BLaER1 treated with 17β-estradiol and CSF1 and Interleukin-3, amounts not matched to agents 10 nM and 100 nM (cell line): ENCODE data around the gene RAB6B.

Experiments
- H3K27ac ChIP-seq, 11 experiments: shearing (Covaris generic); formaldehyde crosslinking; 2 replicates each; pipeline ENCODE4 v1.8.1; 2022
- H3K27me3 ChIP-seq, 11 experiments: shearing (Covaris generic); formaldehyde crosslinking; 2 replicates each; pipeline ENCODE4 v1.8.1; 2022
- H3K36me3 ChIP-seq, 11 experiments: shearing (Covaris generic); formaldehyde crosslinking; 2 replicates each; pipeline ENCODE4 v1.8.1; 2022
- H3K4me1 ChIP-seq, 10 experiments: shearing (Covaris generic); formaldehyde crosslinking; 2 replicates each; pipeline ENCODE4 v1.8.1; 2022
- H3K4me2 ChIP-seq, 11 experiments: shearing (Covaris generic); formaldehyde crosslinking; 2 replicates each; pipeline ENCODE4 v1.8.1; 2022
- H3K4me3 ChIP-seq, 10 experiments: shearing (Covaris generic); formaldehyde crosslinking; 2 replicates each; pipeline ENCODE4 v1.8.1; 2022
- H3K9ac ChIP-seq, 11 experiments: shearing (Covaris generic); formaldehyde crosslinking; 2 replicates each; pipeline ENCODE4 v1.8.1; 2022
- H3K9me3 ChIP-seq, 11 experiments: shearing (Covaris generic); formaldehyde crosslinking; replicated peaks in 1 of 11; 2 replicates each; pipeline ENCODE4 v1.8.1; 2022
- H4K20me1 ChIP-seq, 11 experiments: shearing (Covaris generic); formaldehyde crosslinking; 2 replicates each; pipeline ENCODE4 v1.8.1; 2022
- Cebpa-rat ChIP-seq, 11 experiments: shearing (Covaris generic); IDR thresholded peaks; 2 replicates each; pipeline ENCODE4 v1.8.1; 2022

The RAB6B gene

DNA sequence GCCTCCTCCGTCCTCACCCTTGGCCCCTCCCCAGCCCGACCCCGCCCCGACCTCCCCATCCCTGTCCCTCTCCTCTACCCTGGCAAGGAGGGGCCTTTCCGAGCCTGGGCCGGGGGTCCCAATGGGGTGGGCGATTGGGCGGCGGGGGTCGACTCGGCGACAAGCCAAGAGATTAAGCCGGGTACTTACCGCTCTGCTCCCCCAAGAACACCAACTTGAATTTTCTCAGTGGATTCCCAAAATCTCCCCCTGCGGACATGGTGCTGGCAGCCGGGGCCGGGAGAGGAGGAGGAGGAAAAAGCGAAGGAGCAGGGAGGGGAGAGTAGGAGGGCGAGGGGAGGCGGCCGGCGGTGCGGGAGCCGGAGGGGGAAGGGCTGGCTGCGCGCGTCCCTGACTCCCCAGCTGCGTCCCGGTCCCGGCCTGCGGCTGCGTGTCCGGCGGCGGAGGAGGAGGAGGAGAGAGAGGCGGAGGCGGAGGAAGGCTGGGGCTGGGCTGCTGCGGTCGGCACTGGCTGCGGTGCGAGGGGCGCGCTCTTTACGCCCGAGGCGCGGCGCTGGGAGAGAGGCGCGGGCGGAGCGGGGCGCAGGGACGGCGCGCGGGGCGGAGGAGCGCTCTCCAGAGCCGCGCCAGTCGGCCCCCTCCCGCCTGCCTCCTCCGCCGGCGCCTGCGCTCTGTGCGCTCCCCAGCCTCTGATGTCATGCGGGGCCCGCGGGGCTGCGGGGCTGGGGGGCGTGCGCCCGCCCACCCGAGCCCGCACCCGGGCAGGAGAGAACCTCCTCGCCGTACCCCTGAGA, at the start of gene RAB6B:
RAB6B (minus strand) TSS at position 675 of the 794 bp plus-strand sequence; CDS start at position 259, 416 bp downstream.
- Histone ChIP-seq H3K4me1 (peaks cover 0 to 5% (median 0%) of the 10 kb centered on the region in 10 experiments; a peak in 3 of 20 replicates), H3K9ac (peak within 1 kb of the TSS; percentile 35 to 74 (median 61); a peak in 21 of 22 replicates), H3K27me3 (peaks cover 35 to 51% (median 42%) of the 10 kb centered on the region in 11 experiments), H3K36me3 (no peaks in the 10 kb centered on the region), H4K20me1 (peaks cover 0 to 15% (median 0%) of the 10 kb centered on the region in 11 experiments; a peak in 6 of 22 replicates), H3K4me2 (peak within 1 kb of the TSS; percentile 90 to 97 (median 94)), H3K4me3 (peak within 1 kb of the TSS; percentile 59 to 76 (median 68)), H3K9me3 (no peaks in the 10 kb centered on the region), H3K27ac (no peak within 1 kb of the TSS)
- no peak for TF ChIP-seq Cebpa-rat (IDR thresholded peaks at IDR 0.05)

GRCh38 chr3:133944641-133945380, 49.1 kb upstream of the RAB6B start:
- Histone ChIP-seq H3K9me3 (no peaks in the 10 kb centered on the region), H4K20me1 (no peaks in the 10 kb centered on the region), H3K27ac (no peak overlapping the region), H3K36me3 (no peaks in the 10 kb centered on the region), H3K4me3 (no peak overlapping the region), H3K9ac (no peak overlapping the region), H3K27me3 (no peaks in the 10 kb centered on the region), H3K4me2 (peak overlapping the region in 5 of 11 experiments; percentile 54 to 88 (median 73); a peak in 8 of 22 replicates), H3K4me1 (peaks cover 17 to 62% (median 53%) of the 10 kb centered on the region in 10 experiments)
- TF ChIP-seq Cebpa-rat (IDR thresholded peaks at IDR 0.05) = no peak

- Histone ChIP-seq H3K4me2 (peak overlapping the region; percentile 48 to 88 (median 80)), H3K36me3 (no peaks in the 10 kb centered on the region)
Measured at GRCh38 chr3:133944181-133944580, 48.5 kb upstream of the RAB6B start.

DNA sequence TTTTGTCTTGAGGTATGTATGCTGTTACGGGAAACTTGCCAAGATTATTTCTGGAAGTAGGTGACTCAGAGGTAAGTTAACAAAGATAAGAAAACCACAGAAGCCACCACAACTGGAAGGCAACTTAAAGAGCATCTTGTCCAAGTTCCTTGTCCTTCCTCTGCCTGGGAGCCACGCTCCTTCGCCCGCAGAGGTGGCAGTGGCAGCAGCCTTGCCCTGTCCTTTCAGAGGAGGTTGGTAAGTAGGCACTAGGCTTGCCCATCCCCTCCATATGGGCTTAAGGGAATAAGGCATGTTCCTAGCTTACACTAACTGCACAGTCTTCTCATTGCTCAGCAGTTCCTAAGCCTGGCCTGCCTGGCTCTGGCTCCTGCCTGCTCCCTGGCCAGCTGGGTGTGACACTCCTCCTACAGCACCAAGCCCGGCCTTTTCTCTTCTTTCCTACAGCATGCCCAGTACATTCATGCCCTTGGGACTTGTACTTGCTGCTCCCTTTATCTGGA, 48.0 kb upstream of the RAB6B start:
- Histone ChIP-seq H3K27ac (no peak overlapping the region), H3K4me3 (no peak overlapping the region), H3K4me1 (peaks cover 17 to 71% (median 57%) of the 10 kb centered on the region in 10 experiments), H3K36me3 (no peaks in the 10 kb centered on the region), H3K9ac (no peak overlapping the region), H3K9me3 (no peaks in the 10 kb centered on the region), H3K27me3 (no peaks in the 10 kb centered on the region), H3K4me2 (peak overlapping the region; percentile 54 to 88 (median 80)), H4K20me1 (no peaks in the 10 kb centered on the region)
- no peak for TF ChIP-seq Cebpa-rat (IDR thresholded peaks at IDR 0.05)

More at GRCh38 chr3:133944181-133944580, 48.5 kb upstream of the RAB6B start:
- Histone ChIP-seq H3K9me3 (no peaks in the 10 kb centered on the region), H3K4me3 (no peak overlapping the region), H3K4me1 (peaks cover 17 to 66% (median 55%) of the 10 kb centered on the region in 10 experiments), H3K27me3 (no peaks in the 10 kb centered on the region), H4K20me1 (no peaks in the 10 kb centered on the region), H3K9ac (no peak overlapping the region), H3K27ac (no peak overlapping the region)
- TF ChIP-seq Cebpa-rat (IDR thresholded peaks at IDR 0.05) = no peak

GRCh38 chr3:133943031-133943535, 47.4 kb upstream of the RAB6B start:
- Histone ChIP-seq H3K9me3 (no peaks in the 10 kb centered on the region), H4K20me1 (no peaks in the 10 kb centered on the region), H3K4me3 (peak overlapping the region in 3 of 10 experiments; percentile 2 to 44 (median 31); a peak in 3 of 20 replicates), H3K27ac (peak overlapping the region in 9 of 11 experiments; percentile 31 to 68 (median 49); a peak in 16 of 22 replicates), H3K27me3 (0 out of 22 replicates have a peak, but pooled peaks cover 0 to 3% (median 0%) of the 10 kb centered on the region in 11 experiments), H3K4me2 (peak overlapping the region; percentile 72 to 88 (median 80)), H3K9ac (peak overlapping the region in 6 of 11 experiments; percentile 16 to 45 (median 32); a peak in 6 of 22 replicates), H3K4me1 (peaks cover 17 to 76% (median 61%) of the 10 kb centered on the region in 10 experiments), H3K36me3 (no peaks in the 10 kb centered on the region)
- no peak for TF ChIP-seq Cebpa-rat (IDR thresholded peaks at IDR 0.05)

GRCh38 chr3:133941415-133941821, 45.7 kb upstream of the RAB6B start:
- no peak overlapping the region for H3K4me2 ChIP-seq
- H3K9ac ChIP-seq = no peak overlapping the region
- H3K4me1 ChIP-seq = peaks cover 17 to 63% (median 46%) of the 10 kb centered on the region in 10 experiments
- H3K27me3 ChIP-seq = 0 out of 22 replicates have a peak, but pooled peaks cover 0 to 5% (median 0%) of the 10 kb centered on the region in 11 experiments
- no peak overlapping the region for H3K4me3 ChIP-seq
- H3K9me3 ChIP-seq = no peaks in the 10 kb centered on the region
- no peak for TF ChIP-seq Cebpa-rat (IDR thresholded peaks at IDR 0.05)
- no peaks in the 10 kb centered on the region for H4K20me1 ChIP-seq
- H3K27ac ChIP-seq = no peak overlapping the region
- H3K36me3 ChIP-seq = no peaks in the 10 kb centered on the region

DNA sequence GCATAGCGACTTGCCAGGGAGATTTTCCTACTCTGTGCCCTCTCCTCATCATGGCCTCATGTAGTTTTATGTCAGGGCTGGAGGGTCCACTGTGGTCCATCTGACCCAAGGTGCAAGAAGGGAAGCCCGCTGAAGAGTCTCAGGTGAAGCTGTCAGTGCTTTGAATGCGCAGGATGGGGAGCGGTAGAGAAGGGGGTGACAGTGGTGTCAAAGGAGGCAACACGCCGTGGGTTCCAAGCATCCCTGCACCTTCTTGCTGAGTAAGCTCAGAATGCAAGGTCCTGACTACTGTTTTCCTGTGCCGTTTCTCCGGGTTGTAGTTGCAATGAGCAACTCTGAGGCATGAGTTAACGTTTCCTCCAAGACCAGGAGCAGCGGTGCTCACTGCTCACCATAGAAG, 44.9 kb upstream of the RAB6B start:
- H3K9me3 ChIP-seq = no peaks in the 10 kb centered on the region
- no peaks in the 10 kb centered on the region for H3K36me3 ChIP-seq
- no peaks in the 10 kb centered on the region for H4K20me1 ChIP-seq
- no peak overlapping the region for H3K4me3 ChIP-seq
- no peak for TF ChIP-seq Cebpa-rat (IDR thresholded peaks at IDR 0.05)
- no peak overlapping the region for H3K9ac ChIP-seq
- H3K27ac ChIP-seq = no peak overlapping the region
- H3K4me1 ChIP-seq = peaks cover 17 to 54% (median 38%) of the 10 kb centered on the region in 10 experiments
- H3K27me3 ChIP-seq = 0 out of 22 replicates have a peak, but pooled peaks cover 0 to 5% (median 0%) of the 10 kb centered on the region in 11 experiments
- H3K4me2 ChIP-seq = no peak overlapping the region

GRCh38 chr3:133939463-133939835, 43.8 kb upstream of the RAB6B start:
- Histone ChIP-seq H3K9ac (no peak overlapping the region), H3K36me3 (no peaks in the 10 kb centered on the region), H3K27me3 (0 out of 22 replicates have a peak, but pooled peaks cover 0 to 5% (median 0%) of the 10 kb centered on the region in 11 experiments), H4K20me1 (no peaks in the 10 kb centered on the region), H3K4me1 (peaks cover 20 to 48% (median 38%) of the 10 kb centered on the region in 10 experiments), H3K4me2 (peak overlapping the region in 3 of 11 experiments; percentile 13 to 53 (median 46); a peak in 3 of 22 replicates), H3K4me3 (no peak overlapping the region), H3K27ac (no peak overlapping the region), H3K9me3 (no peaks in the 10 kb centered on the region)
- TF ChIP-seq Cebpa-rat (IDR thresholded peaks at IDR 0.05) = no peak
